ENCODE measurements around the gene LBHD2.

Gene LBHD2

DNA sequence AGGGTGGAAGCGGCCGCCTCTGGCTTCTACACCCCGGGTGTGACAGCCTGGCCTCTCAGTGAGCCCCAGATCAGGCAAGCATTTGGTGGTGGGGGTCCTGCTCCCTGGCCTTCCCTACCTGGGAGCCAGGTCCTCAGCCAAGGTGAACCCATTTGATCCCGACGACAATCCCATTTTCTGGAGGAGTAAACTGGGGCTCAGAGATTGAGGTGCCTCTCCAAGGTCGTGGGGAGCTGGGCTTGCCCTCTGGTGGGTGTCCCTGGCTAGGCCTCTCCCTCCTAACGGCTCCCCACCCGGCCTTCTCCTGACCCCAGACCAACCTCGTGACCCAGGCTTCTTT lies 7.8 kb downstream of the LBHD2 start:
- no peak for DNase-seq

GRCh38 chr14:103093856-103094405 lies 9.9 kb downstream of the LBHD2 start:
- DNase-seq: no peak

DNA sequence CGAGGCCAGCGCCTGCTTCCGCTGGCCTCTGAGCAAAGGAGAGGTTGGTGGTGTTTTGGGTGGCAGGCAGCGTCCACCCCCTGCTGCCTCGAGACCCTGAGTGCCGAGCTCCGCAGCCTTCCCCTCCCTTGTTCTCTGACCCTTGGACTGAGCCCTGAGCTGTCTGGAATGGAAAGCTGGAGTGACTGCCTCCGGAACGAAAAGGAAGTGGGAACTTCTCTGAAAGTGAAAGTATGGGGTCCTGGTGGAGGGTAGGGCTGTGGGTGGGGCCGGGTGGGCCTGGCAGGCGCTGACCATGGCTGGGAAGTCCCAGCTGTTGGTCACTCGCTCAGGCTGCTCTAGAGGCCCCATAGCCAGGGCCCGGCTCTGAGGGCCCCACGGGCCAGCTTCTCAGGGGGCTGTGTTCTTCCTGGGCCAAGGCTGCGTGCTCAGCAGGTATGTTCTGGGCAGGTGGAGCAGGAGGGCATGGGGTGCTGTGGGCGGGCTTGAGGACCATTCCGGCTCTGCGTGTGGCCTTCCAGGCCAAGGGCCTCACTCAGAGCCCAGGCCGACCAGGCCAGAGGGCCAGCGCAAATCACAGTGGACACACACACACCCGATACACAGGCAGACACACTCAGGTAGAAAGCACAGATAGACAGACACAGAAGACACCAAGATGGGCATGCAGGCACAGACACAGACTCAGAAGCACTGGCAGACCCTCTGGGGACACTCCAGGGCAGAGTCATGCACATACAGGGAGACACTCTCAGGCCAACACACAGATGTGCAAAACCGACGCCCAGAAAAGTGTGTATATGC lies 10.6 kb downstream of the LBHD2 start, which contains the start of gene EXOC3L4:
Gene EXOC3L4, plus strand, starts transcription at position 320 of the 804 bp plus-strand sequence. CDS start 5,495 bp downstream, outside the sequence.
- DNase-seq: no peak

DNA sequence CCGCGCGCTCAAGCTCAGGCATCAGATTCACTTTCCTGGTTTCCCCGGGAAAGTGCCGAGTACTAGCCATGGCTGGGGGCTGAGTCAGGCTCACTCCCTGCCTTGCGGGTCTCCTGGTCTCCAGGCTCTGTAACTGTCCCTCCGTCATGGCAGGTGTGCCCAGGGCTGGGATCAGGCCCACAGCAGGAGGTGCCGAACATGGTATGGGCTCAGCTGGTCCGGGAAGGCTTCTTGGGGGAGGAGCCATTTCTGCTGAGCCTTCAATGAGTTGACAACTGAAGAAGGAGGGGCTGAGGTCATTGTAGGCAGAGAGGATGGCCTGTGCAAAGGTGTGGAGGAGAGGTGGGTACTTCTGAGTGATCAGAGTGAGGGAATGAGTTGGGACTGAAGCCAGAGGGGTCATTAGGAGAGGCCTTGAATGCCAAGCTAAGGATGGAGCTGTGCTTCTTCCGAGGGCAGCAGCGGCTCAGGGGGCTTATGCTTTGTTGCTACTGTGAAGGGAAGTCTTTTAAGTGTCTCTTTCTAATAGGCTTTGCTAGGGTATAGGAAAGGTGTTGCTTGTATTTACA lies 11.3 kb downstream of the LBHD2 start:
- no peak for DNase-seq

- no peak for DNase-seq
These were observed 12.4 kb downstream of the LBHD2 start for GRCh38 chr14:103096387-103096786.

DNA sequence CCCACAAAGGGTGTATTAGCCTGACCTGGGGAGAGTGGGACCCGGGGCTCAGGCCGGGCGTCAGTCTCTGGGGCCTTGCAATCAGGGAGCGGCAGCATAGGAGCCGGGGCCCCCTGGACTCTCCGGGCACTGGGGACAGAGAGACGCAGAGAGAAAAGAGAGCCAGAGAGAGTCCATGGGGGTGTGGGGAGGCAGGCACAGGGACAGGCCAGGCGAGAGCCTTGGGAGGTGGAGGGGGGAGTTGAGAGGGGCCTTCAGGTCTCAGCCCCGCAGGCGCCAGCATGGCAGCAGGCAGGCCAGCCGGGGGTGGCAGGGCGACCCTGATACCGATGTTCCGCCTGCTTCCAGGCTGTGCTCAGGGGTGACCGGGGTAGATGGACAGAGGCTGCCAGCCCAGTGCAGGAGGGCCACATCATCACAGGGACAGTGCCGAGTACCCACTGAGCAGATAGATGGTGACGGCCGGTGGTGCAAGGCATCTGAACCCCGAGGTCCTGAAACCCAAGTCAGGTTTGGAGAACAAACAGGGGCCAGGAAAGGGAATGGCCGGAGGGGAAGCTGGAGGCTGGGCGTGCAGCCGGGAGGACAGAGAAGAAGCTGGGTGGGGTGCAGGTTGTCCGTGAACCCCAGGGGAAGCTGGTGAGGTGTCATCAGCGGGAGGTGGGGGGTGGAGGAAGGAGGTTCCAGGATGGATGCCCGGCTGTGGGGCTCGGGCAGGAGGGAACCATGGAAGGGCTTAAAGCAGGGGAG lies 13.4 kb downstream of the LBHD2 start:
- DNase-seq: no peak

- no peak for DNase-seq
These were observed 14.3 kb downstream of the LBHD2 start for GRCh38 chr14:103097994-103098957.

GRCh38 chr14:103099081-103099732 lies 15.2 kb downstream of the LBHD2 start:
- DNase-seq: no peak

GRCh38 chr14:103099733-103100280 lies 15.8 kb downstream of the LBHD2 start:
- no peak for DNase-seq

DNA sequence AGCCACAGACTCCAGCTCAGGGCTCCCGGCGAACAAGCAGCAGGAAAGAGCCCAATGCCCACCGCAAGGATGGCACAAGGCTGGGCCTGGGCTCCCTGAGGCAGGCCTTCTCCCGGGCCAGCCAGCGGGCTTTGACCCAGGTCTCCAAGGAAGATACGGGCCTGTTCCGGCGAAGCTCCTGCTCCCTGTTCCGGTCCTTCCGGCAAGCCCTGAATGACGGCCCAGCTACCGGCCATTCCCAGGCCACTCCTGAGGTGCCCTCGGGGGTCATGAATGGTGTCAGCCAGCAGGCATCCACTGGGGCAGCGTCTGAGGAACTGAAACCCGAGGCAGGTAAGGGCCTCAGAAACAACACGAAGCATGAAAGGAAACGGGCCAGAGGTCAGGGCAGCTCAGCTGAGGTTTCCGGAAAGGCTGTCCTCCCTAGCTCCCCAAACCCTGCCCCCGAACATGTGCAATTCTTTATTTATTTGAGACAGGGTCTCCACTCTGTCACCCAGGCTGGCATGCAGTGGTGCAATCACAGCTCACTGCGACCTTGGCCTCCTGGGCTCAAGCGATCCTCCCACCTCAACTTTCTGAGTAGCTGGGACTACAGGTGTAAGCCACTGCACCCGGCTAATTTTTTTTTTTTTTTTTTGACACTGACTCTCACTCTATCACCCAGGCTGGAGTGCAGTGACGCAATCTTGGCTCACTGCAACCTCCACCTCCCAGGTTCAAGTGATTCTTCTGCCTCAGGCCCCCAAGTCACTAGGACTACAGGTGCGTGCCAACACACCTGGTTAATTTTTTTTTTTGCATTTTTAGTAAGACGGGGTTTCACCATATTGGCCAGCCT lies 16.5 kb downstream of the LBHD2 start:
- no peak for DNase-seq

- no peak for DNase-seq
These were observed 17.4 kb downstream of the LBHD2 start for GRCh38 chr14:103101257-103101962.

DNA sequence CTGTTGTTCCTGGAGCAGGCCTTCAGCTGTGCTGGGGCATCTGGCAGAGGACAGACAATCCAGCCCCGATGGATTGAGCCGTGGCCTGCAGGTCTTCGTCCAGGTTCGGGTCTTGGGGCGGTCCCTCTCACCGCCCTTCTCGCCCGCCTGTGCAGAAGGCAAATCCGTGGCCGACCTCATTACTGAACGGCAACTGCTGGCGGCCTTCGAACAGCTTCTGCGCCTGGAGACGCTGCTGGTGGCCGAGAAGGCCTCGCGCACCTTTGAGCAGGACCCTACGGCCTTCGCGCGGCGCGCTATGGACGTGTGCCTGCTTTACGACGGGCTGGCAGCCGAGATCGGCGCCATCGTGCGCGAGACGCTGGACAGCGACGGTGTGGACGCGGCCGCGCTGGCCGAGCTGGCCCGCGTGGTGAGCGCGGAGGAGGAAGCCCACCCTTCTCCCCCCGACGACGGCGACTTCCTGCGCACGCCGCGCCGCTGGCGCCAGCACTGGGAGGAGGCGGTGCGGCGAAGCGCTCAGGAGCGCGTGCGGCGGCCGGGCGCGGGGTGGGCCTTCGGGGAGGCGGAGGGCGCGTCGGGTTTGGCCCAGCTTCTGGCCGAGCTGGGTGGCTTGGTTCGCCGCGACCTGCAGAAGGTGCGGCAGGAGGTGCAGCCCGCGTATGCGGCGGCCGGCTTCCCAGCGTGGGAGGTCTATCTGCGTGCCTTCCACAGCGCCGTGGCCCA lies 18.1 kb downstream of the LBHD2 start:
- DNase-seq: no peak

DNA sequence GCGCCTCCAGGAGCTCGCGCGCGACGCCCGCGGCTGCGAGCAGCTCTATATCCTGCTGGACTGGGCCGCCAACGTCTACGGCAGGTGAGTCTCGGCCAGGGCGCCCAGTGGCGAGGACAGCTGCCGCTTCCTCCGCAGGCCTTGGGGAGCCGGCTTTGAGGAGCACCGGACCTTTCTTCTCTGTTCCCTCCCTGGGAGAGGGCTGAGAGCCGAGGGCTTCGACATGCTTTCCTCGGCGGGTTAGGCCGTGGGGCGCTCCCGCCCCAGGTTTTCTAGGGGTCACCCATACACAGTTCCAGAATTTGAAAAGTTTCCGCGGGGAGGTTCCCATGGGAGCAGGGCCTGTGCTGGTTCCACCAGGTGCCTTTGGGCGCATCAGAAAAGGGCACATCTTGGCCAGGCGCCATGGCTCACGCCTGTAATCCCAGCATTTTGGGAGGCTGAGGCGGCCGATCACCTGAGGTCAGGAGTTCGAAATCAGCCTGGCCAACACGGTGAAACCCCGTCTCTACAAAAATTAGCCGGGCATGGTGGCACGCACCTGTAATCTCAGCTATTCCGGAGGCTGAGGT lies 18.8 kb downstream of the LBHD2 start:
- DNase-seq: no peak

- DNase-seq: no peak
These were observed 19.7 kb downstream of the LBHD2 start for GRCh38 chr14:103103461-103104388.

DNA sequence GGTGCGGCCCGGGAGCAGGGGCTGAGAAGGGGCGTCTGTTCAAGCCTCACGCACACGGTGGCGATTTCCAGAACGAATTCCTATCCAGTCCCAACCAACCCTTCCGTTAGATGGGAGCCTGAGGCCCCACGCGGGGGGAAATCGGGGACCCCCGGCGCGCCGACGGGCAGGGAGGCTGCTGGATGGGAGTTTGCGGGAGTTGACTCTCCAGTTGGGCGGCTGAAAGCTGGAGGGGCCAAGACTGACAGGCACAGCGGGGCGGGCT lies 20.3 kb downstream of the LBHD2 start:
- DNase-seq: no peak

DNA sequence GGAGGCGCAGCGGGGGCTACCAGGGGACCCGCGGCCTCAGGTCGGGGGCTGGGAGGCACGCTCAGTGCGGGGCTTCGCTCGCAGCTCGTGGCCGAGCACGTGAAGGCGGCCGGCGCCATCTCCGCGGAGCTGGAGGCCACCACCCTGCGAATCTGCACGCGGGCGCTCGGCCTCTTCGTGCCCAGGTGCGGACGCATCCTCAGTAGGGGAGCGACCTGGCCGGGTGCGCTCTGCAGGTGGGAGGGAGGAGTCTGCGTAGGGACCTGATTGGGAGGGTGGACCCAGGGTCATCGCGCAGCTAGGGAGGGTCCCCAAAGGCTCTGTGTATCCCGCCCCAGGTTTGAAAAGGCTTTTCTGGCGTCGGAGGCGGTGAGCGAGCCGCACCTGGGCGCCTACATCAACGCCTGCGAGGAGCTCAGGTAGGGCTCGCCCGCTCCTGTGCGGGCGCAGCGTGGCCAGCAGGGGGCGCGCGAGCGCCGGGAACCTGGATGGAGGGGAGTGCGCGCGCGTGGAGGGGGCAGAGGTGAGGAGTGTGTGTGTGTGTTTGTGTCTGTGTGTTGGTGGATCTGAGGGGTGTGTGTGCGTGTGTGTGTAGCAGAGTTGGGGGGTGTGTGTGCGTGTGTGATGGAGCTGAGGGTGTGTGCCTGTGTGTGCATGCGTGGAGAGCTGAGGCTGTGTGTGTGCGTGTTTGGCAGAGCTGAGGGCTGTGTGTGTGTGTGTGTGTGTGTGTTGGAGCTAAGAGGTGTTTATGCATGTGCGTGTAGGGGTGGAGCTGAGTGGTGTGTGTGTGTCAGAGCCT lies 20.8 kb downstream of the LBHD2 start:
- DNase-seq: no peak

GRCh38 chr14:103105580-103106150 lies 21.7 kb downstream of the LBHD2 start:
- no peak for DNase-seq
